Breast epithelium (tissue), 4 donors: Measurements from ENCODE around the gene TRMT61B. TPM values are rescaled to one million over a fixed set of nuclear protein-coding genes. Genes with fewer than 3 reads are reported as not detected.
A peak's percentile ranks its signal among the peaks of the same experiment; 100 is the strongest.

Experiments
- DNase-seq, 2 donors: peaks; one replicate each; pipeline ENCODE4 v3.0.0-alpha.2; 2019; ENCODE audit warnings: low spot score in 2 of 2
- H3K27ac ChIP-seq, 2 donors: fragments of 200-600 bp; sonication (generic) in 1 of 2; one replicate each; pipeline ENCODE4 v1.5.1; 2016 to 2019; ENCODE audit warnings: mild to moderate bottlenecking in 1 of 2
- H3K27me3 ChIP-seq, 2 donors: fragments of 200-600 bp; sonication (generic) in 1 of 2; one replicate each; pipeline versions ENCODE4 v1.5.1 to v1.6.0; 2017 to 2019; ENCODE audit warnings: control low read depth in 1 of 2, mild to moderate bottlenecking in 1 of 2
- H3K36me3 ChIP-seq: fragments of 200-600 bp; one replicate; pipeline ENCODE4 v1.5.1; 2019
- H3K4me1 ChIP-seq, 2 donors: fragments of 200-600 bp; sonication (generic); one replicate each; pipeline ENCODE4 v1.5.1; 2016 to 2019; ENCODE audit warnings: control low read depth in 1 of 2
- H3K4me3 ChIP-seq, 3 donors: fragments of 200-600 bp; sonication (generic); 1 replicate in 2 of 3; 2 replicates in 1 of 3; pipeline ENCODE4 v1.5.1; 2016 to 2019; ENCODE audit warnings: mild to moderate bottlenecking in 3 of 3, moderate library complexity in 2 of 3
- H3K9me3 ChIP-seq, 2 donors: fragments of 200-600 bp; sonication (generic) in 1 of 2; one replicate each; pipeline ENCODE4 v1.5.1; 2016 to 2019; ENCODE audit warnings: control low read depth in 1 of 2
- POLR2A ChIP-seq: fragments of 450-650 bp; IDR thresholded peaks from one replicate; pipeline ENCODE4 v1.6.1; 2016; ENCODE audit warnings: antibody characterized with exemption, mild to moderate bottlenecking, moderate library complexity
- POLR2AphosphoS5 ChIP-seq, 3 donors: sonication (generic); formaldehyde crosslinking; IDR thresholded peaks; one replicate each; pipeline ENCODE4 v1.6.1; 2017; ENCODE audit warnings: antibody characterized with exemption in 3 of 3
- intact Hi-C: fragments of 100-400 bp; cut with DNase I; formaldehyde crosslinking; loops from one replicate; pipeline ENCODE4 v1.15.1; 2023; ENCODE audit warnings: low total_unique reads
- total RNA-seq, 3 donors: library from RNA; depleted of rRNA; stranded (reverse); fragments of >200 nt; gene quantifications; one replicate each; pipeline ENCODE4 v1.1.0, GENCODE V29; 2016
- TF ChIP-seq, protein P1 (sequence below), 3 donors: fragments of 450-650 bp; IDR thresholded peaks; one replicate each; pipeline ENCODE4 v1.5.1; 2016 to 2017; ENCODE audit warnings: antibody characterized with exemption in 3 of 3, mild to moderate bottlenecking in 3 of 3, moderate library complexity in 3 of 3

TRMT61B gene
- total RNA-seq = 10 to 100 TPM in 2 of 3 donors, 1 to 10 TPM in 1; 8.5 to 18.1 (median 13.8) TPM

DNA sequence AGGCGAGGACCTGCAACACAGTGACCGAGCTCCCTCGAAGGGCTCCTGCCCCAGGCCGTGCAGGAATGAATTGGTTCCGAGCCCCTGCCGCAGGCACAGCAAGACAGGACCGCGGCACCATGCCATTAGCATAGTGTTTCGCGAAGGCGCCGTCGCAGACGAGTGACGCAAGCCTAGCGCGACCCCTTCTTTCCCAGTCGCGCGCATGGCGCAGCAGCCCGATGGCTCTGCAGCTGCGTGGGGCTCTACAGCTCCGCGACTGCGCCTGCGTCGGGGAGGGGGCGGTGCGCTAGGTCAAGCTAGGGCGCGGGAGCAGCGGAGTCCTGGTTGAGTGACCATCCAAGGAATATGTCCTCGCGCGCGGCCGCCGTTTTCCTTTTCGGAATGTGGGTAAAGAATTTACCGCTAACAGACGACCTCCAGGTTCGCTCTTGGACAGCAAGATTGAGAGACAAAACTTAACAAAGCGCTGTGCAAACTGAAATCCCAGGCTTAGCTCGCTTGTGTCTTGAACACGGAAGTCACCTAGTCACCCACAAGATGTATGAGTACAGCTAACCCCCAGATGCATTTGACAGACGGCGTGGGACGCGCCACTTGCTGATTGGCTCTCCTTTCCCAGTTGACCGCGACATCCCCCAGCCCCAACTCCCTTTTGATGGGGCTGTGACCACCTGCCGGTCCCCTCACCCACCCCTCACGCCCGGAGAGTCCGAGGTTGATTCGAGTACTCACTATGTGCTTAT is at the start of gene TRMT61B:
Gene TRMT61B (minus strand): TSS at position 164 of the 746 bp plus-strand sequence. CDS start 32 bp downstream, at position 132.
- no peaks in the 10 kb centered on the region for H3K27me3 ChIP-seq
- H3K9me3 ChIP-seq = no peaks in the 10 kb centered on the region
- H3K36me3 ChIP-seq = no peaks in the 10 kb centered on the region
- TF ChIP-seq POLR2AphosphoS5 (IDR thresholded peaks at IDR 0.05) (peak; percentile 92 to 95 (median 92)), POLR2A (peak; percentile 41)
- TF ChIP-seq, protein P1, sequence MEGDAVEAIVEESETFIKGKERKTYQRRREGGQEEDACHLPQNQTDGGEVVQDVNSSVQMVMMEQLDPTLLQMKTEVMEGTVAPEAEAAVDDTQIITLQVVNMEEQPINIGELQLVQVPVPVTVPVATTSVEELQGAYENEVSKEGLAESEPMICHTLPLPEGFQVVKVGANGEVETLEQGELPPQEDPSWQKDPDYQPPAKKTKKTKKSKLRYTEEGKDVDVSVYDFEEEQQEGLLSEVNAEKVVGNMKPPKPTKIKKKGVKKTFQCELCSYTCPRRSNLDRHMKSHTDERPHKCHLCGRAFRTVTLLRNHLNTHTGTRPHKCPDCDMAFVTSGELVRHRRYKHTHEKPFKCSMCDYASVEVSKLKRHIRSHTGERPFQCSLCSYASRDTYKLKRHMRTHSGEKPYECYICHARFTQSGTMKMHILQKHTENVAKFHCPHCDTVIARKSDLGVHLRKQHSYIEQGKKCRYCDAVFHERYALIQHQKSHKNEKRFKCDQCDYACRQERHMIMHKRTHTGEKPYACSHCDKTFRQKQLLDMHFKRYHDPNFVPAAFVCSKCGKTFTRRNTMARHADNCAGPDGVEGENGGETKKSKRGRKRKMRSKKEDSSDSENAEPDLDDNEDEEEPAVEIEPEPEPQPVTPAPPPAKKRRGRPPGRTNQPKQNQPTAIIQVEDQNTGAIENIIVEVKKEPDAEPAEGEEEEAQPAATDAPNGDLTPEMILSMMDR (IDR thresholded peaks at IDR 0.05) = no peak
- peak within 1 kb of the TSS; percentile 85 to 89 for H3K27ac ChIP-seq
- H3K4me1 ChIP-seq = peaks cover 0 to 6% of the 10 kb centered on the region in 2 donors
- intact Hi-C loops = no loop called here
- DNase-seq = peak; percentile 90 to 94
- H3K4me3 ChIP-seq = peak within 1 kb of the TSS; percentile 73 to 91 (median 80)

DNA sequence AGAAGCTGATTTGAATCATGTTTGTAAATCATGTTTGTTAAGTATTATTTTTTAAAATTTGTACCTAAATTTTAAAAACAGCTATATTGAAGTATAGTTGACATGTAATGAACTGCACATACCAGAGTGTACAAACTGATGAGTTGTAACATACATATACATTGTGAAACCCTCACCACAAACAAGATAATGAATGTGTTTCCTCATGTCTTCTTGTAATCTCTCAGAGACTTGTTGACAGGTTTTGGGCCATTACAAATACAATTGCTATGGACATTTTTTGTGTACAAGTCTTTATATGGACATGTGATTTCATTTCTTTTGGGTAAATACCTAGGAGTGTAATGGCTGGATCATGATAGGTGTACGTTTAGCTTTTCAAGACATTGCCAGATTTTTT is 45.8 kb upstream of the TRMT61B start:
- H3K36me3 ChIP-seq = no peaks in the 10 kb centered on the region
- no peak for DNase-seq

DNA sequence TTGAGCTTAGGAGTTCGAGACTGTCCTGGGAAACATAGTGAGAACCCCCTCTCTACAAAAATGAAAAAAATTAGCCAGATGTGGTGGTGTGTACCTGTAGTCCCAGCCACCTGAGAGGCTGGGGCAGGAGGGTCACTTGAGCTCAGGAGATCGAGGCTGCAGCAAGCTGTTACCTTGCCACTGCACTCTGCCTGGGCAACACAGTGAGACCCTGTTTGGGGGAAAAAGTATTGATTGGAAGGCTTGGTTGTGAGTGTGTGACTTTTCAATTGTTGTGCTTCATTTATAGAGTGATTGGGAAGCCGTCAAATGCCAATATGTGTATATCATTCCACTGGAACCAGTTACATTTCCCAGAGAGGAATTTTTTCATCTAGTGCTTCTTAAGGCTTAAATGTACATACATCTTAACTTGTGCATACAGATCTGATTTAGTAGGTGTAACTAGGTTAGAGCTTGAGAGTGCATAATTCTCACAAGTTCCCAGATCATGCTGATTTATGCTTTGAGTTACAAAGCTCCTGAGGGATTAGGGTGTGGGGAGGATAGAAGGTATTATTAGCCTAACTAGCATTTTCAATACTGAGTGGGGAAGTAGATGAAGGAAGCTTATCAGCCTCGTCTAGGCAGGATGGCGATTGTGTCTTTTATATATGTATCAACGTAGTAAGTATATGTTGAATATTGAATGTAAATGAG is 39.7 kb upstream of the TRMT61B start:
- no peak for DNase-seq
- Histone ChIP-seq H3K4me3 (no peak overlapping the region), H3K36me3 (no peaks in the 10 kb centered on the region), H3K27me3 (no peaks in the 10 kb centered on the region), H3K9me3 (no peaks in the 10 kb centered on the region), H3K27ac (no peak overlapping the region), H3K4me1 (no peaks in the 10 kb centered on the region)
- TF ChIP-seq, protein P1 (IDR thresholded peaks at IDR 0.05) = no peak
- TF ChIP-seq POLR2AphosphoS5 (IDR thresholded peaks at IDR 0.05) (no peak), POLR2A (no peak)
- intact Hi-C loops = no loop called here

More for the DNA sequence above, 45.8 kb upstream of the TRMT61B start:
- Histone ChIP-seq H3K4me3 (no peak overlapping the region), H3K27me3 (no peaks in the 10 kb centered on the region), H3K27ac (no peak overlapping the region), H3K9me3 (no peaks in the 10 kb centered on the region), H3K4me1 (no peaks in the 10 kb centered on the region)
- TF ChIP-seq, protein P1 (IDR thresholded peaks at IDR 0.05) = no peak
- TF ChIP-seq POLR2A = no peak
- TF ChIP-seq POLR2AphosphoS5 (IDR thresholded peaks at IDR 0.05) = no peak
- intact Hi-C loops = no loop called here

DNA sequence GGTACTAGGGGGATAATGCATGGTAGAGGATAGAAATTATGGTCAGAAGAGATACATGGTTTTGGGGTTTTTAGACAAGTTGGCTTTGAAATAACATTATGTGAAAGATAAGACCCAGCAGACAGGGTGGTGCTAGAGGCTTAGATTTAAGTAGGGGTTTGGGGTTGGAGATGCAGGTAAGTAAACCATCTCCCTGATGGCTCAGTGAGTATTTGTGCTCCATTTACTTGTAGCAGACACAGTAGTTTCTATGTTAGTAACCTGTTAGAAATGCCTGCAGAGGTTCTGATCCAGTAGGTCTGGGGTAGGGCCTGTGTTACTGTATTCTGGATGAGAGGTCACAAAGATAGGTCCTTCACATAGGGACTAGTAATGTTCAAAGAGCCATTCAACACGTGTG is 38.1 kb upstream of the TRMT61B start:
- intact Hi-C loops = no loop called here
- DNase-seq = no peak
- Histone ChIP-seq H3K36me3 (no peaks in the 10 kb centered on the region), H3K9me3 (no peaks in the 10 kb centered on the region), H3K27ac (no peak overlapping the region), H3K27me3 (no peaks in the 10 kb centered on the region), H3K4me3 (no peak overlapping the region), H3K4me1 (no peaks in the 10 kb centered on the region)
- TF ChIP-seq POLR2A = no peak
- no peak for TF ChIP-seq POLR2AphosphoS5 (IDR thresholded peaks at IDR 0.05)
- TF ChIP-seq, protein P1 (IDR thresholded peaks at IDR 0.05) = no peak

DNA sequence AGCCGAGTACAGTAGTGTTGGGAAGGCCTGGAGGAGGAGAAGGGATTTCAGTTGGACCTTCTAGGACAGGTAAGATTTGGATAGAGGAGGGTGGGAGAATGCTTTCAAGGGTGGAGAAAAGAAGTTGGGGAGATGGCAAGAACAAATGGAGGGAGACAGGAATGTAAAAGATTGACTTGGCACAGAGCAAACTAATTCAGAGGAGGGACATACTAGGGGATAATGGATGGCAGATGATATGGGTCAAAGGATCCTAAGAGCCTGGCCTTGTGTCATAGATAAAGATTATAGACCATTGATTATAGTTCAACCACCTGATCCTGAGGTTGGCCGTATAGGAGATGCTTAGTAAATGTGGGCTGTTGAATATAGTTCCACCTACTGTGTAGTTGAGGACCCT is 36.7 kb upstream of the TRMT61B start:
- no peaks in the 10 kb centered on the region for H3K27me3 ChIP-seq
- no peak for DNase-seq
- no peaks in the 10 kb centered on the region for H3K36me3 ChIP-seq
- H3K27ac ChIP-seq = no peak overlapping the region
- no peak overlapping the region for H3K4me3 ChIP-seq
- intact Hi-C loops = no loop called here
- no peaks in the 10 kb centered on the region for H3K9me3 ChIP-seq
- H3K4me1 ChIP-seq = no peaks in the 10 kb centered on the region
- TF ChIP-seq, protein P1 (IDR thresholded peaks at IDR 0.05) = no peak
- TF ChIP-seq POLR2AphosphoS5 (IDR thresholded peaks at IDR 0.05) = no peak
- no peak for TF ChIP-seq POLR2A
